Stomach (tissue), 4 donors: ENCODE results near the gene KRT14.

Experiments
- CTCF ChIP-seq, 7 experiments: fragments of 450-650 bp in 4 of 7; fragments of 200-600 bp in 3 of 7; sonication (generic) in 3 of 7; IDR thresholded peaks; one replicate each; pipeline ENCODE4 v1.5.1; 2016 to 2019; ENCODE audit warnings: antibody characterized with exemption in 7 of 7, control low read depth in 2 of 7, mild to moderate bottlenecking in 1 of 7
- EP300 ChIP-seq: sonication (generic); formaldehyde crosslinking; IDR thresholded peaks from one replicate; pipeline ENCODE4 v1.6.1; 2017; ENCODE audit warnings: antibody characterized with exemption
- POLR2A ChIP-seq, 4 donors: fragments of 450-650 bp; IDR thresholded peaks; one replicate each; pipeline ENCODE4 v1.6.1; 2016; ENCODE audit warnings: antibody characterized with exemption in 4 of 4, control low read depth in 2 of 4, mild to moderate bottlenecking in 1 of 4, moderate library complexity in 1 of 4
- POLR2AphosphoS5 ChIP-seq, 3 donors: sonication (generic); formaldehyde crosslinking; IDR thresholded peaks; one replicate each; pipeline ENCODE4 v1.6.1; 2016; ENCODE audit warnings: antibody characterized with exemption in 3 of 3

- no peak for TF ChIP-seq CTCF (IDR thresholded peaks at IDR 0.05)
- no peak for TF ChIP-seq POLR2A (IDR thresholded peaks at IDR 0.05)
- TF ChIP-seq POLR2AphosphoS5 (IDR thresholded peaks at IDR 0.05), result no peak
- no peak for TF ChIP-seq EP300
Observed at GRCh38 chr17:41545829-41546410, 40.8 kb downstream of the KRT14 start.
